ENCODE results near the gene ARID1B.
A peak's percentile ranks its signal among the peaks of the same experiment; 100 is the strongest.

Gene ARID1B

GRCh38 chr6:156773935-156774852 lies 3.0 kb upstream of the ARID1B start:
- DNase-seq (ENCODE audit: low read depth in 2 of 2) = no peak

- DNase-seq (ENCODE audit: low read depth in 2 of 2) = no peak
Observed at GRCh38 chr6:156774863-156775405, 2.2 kb upstream of the ARID1B start.

GRCh38 chr6:156775717-156776116 lies 1.5 kb upstream of the ARID1B start:
- no peak for DNase-seq (ENCODE audit: low read depth in 2 of 2)

- no peak for DNase-seq (ENCODE audit: low read depth in 2 of 2)
Observed at GRCh38 chr6:156776470-156776839, 723 bp upstream of the ARID1B start.

- peak; percentile 47 to 49 for DNase-seq (ENCODE audit: low read depth in 2 of 2)
Observed at GRCh38 chr6:156777577-156778453, 637 bp downstream of the ARID1B start.

- peak; percentile 32 for DNase-seq (ENCODE audit: low read depth in 2 of 2)
Observed at GRCh38 chr6:156778454-156779205, 1.5 kb downstream of the ARID1B start.

GRCh38 chr6:156779206-156780094 lies 2.3 kb downstream of the ARID1B start:
- DNase-seq (ENCODE audit: low read depth in 2 of 2) = peak; percentile 53 to 56

GRCh38 chr6:156780102-156780641 lies 3.0 kb downstream of the ARID1B start:
- peak in 1 of 2 donors; percentile 30 for DNase-seq (ENCODE audit: low read depth in 2 of 2)

GRCh38 chr6:156780962-156781853 lies 4.0 kb downstream of the ARID1B start:
- DNase-seq (ENCODE audit: low read depth in 2 of 2) = no peak

- DNase-seq (ENCODE audit: low read depth in 2 of 2) = no peak
Observed at GRCh38 chr6:156781861-156782631, 4.9 kb downstream of the ARID1B start.

GRCh38 chr6:156782691-156783320 lies 5.6 kb downstream of the ARID1B start:
- DNase-seq (ENCODE audit: low read depth in 2 of 2) = no peak

- no peak for DNase-seq (ENCODE audit: low read depth in 2 of 2)
Observed at GRCh38 chr6:156783958-156784357, 6.8 kb downstream of the ARID1B start.

- DNase-seq (ENCODE audit: low read depth in 2 of 2) = no peak
Observed at GRCh38 chr6:156786652-156787051, 9.5 kb downstream of the ARID1B start.

GRCh38 chr6:156787569-156788492 lies 10.7 kb downstream of the ARID1B start:
- no peak for DNase-seq (ENCODE audit: low read depth in 2 of 2)

- no peak for DNase-seq (ENCODE audit: low read depth in 2 of 2)
Observed at GRCh38 chr6:156789081-156789943, 12.1 kb downstream of the ARID1B start.

All from stimulated activated CD4-positive, alpha-beta T cell treated with anti-CD3 and anti-CD28 coated beads, Interleukin-4, amount 100 ng/mL, for 48 hours (primary cell).